Limb (tissue), 2 donors: ENCODE results near the gene OTC.

Experiments
- DNase-seq, 2 donors: peaks; one replicate each; pipeline ENCODE4 v3.0.0-alpha.2; 2016; ENCODE audit errors: extremely low spot score in 2 of 2

Gene OTC

DNA sequence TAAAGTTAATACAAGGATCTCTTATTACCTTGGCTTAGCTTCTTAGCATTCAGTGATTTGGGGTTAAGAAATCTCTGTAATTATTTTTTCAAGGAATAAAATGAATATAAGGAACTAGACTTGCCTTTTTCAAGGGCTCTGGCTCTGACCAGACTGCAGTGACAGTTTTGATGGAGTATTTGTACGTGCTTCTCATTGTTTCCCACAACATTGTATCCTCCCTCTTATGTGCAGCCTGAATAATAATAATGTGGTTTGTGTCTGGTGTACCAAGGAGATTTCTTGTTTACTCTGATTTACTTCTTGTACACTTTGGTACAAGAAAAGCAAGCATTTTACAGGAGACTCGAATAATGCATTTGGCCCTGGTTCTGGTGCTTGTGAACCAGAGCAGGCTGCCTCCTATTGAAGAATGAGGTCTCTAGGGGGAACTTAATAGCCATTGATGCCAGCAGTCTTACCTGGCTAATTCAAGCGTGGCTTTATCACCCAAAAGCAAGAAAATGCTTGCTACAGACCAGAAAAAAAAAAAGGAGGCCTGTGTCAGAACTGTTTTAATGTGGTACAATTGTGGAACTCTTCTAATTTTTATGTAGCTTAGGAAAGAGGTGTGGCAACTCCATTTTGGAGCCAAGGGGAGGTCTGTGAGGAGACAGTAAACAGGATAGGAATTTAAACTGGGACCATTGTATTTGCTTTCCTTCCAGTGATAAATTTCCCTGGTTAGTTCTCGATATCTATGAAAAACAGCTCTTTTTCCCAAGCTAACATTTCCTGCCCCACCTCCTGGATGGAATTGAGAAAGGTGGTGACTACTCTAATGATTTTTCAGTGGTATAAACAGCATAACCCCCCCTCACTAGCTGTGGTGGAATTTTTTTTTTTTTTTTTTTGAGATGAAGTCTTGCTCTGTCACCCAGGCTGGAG lies 5.6 kb downstream of the OTC start:
- DNase-seq = no peak

DNA sequence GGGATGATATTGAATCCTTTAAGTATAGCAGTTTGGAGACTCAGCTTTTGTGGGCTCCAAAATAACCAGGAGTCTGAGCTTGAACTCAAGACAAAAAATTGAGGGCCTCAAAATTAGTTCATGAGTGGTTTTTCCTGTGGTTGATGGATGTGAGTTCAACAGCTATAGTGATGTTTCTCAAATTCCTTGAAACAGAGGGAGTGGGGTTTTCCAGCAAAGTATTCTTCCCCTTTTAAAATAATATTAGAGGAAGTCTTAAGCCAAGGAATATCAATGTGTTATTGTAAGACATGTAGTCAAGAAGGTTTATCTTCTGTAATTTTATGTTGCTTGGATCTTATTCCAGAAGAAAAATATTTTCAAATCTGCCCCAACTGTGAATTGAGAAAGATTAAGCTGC lies 10.6 kb downstream of the OTC start:
- no peak for DNase-seq

DNA sequence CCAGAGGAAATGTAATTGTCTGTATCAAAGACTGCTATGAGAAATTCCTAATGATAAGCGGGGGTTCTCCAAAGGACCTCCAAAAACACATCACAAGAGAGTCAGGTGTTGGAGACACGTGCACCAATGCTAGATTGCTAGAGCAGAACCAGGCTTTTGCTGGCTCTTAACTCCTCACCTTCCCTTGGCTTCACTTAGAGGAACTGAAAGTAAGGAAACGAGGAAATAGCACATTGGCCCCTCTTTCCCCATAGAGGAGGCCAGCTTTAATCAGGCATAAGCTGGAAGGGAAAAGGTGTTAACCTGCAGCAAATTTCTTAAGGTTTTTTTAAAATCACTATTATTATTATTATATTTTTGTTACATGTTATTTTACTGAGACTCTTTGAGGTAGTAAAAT lies 13.6 kb downstream of the OTC start:
- DNase-seq = no peak

DNA sequence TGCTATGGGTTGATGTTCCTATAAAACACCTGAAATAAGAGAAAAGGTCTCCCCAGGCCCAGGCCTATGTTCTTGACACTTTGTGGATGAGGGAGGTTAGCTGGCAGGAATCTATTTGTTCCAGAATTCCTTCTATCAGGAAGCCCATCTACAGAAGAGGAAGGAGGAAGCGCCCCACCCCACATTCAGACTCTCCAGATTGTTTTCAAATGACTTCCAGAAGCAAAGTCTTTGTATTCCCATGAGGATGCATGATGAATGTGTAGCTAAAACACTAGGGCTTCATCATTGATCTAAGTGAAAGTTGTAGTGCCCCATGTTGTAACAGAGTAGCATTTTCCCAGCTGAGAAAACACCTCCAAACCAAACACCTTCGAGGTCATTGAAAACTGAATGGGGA lies 16.4 kb downstream of the OTC start:
- no peak for DNase-seq

DNA sequence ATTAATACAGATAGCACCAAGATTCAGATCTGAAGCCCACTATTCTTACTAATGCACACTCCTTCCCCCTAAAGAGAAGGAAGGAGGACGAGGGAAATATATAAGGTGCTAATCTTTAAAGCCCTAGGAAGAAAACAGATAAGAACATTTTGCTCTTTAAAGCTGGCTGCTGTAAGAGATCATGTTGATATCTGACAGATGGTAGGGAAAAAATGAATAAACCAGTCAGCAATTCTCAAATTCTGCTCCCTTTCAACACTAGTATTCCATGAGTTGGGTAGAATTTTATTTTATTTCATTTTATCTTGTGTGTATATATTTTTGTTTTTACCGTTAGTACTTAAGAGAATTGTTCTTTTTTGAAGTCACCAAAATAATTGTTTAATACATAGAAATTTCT lies 19.2 kb downstream of the OTC start:
- DNase-seq = no peak

DNA sequence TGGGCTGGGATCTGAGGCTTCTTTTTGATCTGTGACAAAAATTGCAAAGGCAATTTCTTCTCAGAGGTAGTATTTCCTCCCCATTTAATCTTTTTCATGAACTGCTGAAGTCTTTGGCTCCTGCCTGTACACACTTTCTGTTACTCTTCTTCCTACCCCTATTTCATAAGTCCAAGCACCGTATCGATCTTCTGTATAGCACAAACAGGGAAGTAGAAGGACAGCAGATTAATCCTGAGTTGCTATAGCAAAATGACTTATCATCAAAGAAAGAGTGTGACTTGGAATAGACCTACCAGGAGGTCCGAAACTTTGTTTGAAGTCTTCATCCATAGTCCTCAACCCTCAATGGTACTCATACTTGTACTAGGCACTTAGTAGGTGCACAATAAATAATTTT lies 22.0 kb downstream of the OTC start:
- DNase-seq = no peak

DNA sequence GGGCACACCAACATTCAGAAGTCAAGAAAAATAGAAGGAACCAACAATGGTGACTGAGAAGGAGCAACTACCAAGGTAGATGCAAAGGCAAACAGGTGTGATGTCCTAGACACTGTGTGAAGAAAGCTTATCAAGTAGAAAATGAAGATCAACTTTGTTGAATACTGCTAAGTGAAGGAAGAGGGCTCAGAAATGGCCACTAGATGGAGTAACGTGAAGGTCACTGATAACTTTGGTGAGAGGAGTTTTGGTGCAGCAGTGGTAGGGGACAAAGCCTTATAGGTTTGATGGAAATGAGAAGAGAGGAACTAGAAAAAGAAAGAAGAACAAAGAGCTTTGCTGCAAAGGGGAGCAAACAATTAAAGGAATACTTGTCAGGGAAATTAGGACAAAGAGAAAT lies 23.5 kb downstream of the OTC start:
- no peak for DNase-seq

DNA sequence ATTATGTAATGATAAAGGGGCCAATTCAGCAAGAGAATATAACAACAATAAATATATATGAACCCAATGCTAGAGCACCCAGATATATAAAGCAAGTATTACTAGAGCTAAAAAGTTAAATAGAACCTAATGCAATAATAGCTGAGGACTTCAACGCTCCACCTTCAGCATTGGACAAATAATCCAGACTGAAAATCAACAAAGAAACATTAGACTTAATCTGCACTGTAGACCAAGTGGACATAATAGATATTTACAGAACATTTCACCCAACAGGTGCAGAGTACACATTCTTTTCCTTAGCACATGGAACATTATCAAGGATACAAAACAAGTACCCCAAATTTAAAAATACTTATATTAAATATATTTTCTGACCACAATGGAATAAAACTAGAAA lies 24.3 kb downstream of the OTC start:
- no peak for DNase-seq

DNA sequence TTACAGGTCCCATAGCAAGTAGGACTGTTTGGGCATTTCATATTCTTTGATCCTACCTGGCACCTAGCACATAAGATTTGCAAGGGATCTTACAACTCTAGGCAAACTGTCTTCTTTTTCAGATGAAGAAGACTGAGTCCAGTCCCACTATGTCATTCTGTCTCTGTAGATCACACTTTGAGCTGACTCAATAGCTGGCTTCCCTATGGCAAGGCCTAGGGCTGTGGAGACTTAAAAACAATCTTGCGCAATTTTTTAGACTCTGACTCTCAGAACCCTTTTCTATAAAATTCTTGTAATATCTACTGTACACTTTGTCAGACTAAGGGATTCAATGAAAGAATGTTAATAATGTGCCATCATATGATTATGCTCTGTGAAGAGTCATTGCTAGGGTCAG lies 26.7 kb downstream of the OTC start:
- no peak for DNase-seq

DNA sequence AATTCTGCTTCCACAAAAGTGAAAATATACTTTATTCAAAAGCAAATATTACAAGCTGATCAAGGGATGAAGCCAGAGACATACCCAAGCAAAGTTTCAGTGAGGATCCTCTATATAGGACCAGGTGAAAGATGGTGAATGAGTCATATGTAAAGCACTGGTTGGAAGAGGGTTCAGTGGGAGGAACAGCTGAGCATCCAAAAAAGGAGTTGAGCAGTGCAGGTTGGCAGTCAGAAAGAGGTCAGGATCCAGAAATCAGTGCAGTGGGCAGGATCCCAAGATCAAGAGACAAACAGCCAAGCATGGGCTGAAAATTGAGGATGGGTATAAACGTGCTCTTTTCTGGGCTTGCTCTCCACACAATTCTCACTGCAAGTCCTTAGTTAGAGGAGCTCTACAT lies 30.3 kb downstream of the OTC start:
- DNase-seq = no peak

DNA sequence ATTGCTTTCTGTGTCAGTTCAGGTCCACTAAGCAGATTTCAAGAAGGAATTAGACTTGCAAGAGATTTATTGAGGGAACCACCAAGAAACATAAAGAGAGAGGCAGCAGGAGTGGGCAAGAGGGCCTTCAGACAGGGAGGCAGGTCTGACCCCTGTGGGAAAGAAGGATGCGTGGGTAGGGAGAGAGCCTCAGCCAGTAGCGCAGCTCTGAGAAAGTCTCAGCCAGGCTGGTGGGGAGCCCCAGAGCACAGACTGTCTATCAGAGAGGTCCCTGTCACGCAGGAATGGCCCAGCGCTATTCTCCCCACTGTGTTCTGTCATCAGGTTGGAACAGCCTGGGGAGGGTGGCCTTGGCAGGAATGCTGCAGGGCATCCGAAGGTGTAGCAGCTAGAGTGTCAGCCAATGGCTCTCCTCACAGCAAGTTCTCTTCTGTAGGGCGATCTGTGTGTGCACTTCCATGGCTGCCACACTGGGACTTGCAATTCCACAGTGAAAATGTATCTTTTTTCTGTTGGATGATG lies 48.0 kb downstream of the OTC start:
- no peak for DNase-seq

DNA sequence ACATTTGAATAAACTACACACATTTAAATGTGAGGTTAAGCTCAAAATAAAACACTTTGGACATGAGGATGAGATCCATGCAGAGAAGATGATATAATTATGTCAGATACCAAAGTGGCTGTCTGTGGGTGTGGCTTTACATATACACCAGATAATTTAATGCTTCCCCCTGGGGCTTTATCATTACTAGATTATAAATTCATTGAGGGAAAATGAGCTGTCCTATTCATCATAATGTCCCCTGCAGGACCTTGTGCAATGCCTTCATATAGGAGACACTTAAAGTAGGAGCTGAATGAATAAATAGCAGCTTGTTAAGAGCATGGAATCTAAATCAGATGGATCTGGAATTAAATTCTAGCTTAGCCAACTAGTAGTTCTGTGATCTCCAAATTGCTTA lies 49.7 kb downstream of the OTC start:
- DNase-seq = no peak

DNA sequence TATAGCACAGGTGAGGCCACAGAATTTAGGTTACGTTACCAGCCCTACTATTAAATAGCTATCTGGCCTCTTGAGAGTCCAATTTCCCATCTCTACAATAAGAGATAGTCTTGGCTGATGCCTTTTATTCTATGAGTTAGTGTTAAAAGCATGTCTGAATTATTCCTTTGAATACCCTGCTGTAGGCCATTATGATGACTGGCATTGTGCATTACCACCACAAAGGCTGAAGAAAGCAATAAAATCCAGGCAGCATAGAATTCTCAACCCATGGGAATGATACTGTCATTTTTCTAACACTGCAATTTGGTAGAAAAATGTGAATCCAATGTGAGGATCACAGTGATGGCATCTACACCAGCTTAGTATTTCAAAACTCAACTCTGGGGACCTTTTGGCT lies 51.4 kb downstream of the OTC start:
- DNase-seq = no peak

DNA sequence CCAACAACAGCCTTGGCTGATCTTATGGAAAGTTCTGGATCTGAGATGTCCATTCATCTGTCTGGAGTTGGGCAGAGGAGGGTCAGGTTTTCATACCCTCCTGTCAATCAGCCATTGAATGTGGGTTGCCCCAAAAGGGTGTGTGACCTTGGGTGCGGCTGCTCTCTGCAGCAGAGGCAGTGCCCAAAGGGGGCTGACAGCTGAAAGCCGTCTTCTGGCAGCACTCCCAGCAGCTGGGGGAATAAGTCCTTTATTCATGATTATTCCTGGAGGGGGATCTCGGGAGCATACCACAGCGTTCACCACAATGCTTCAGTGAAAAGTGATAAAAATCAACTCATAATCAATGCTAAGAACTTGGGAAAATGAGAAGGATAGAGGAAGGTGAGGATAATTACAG lies 54.7 kb downstream of the OTC start:
- peak in 1 of 2 donors; percentile 24 for DNase-seq

DNA sequence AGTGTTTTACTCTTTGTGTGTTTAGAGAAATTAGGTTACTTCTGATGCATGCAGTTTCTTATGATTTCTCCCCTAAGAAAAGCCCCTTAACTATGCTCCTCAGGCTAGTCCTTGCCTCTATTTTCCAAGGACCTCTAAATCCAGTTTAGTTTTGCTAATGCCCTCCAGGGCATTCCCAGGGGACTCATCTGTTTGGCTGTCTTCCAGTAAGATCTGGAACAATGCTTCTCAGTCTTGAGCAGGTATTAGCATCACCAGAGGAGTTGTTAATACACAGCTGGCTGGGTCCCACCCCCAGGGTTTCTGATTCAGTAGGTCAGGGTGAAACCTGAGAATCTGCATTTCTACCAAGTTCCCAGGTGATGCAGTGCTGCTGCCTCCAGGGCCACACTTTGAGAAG lies 56.9 kb downstream of the OTC start:
- DNase-seq = no peak

DNA sequence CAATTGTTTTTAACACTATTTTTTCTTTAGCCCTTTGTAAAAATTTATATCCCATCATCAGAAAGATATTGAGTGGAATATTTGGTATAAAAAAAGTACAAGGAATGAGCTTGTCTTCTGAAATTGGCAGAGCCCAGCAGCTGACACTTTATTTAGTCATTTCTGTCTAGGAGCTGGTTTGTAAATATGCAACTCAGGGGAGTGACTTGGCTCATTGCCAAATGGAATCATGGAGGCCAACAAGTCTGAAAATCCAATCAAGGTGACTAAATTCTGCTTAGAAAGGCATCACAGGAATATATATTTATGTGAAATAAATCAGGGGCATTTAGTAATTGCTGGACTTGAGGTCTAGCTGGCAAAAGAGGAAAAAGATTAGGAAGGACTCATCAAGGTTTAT lies 74.4 kb downstream of the OTC start:
- no peak for DNase-seq

DNA sequence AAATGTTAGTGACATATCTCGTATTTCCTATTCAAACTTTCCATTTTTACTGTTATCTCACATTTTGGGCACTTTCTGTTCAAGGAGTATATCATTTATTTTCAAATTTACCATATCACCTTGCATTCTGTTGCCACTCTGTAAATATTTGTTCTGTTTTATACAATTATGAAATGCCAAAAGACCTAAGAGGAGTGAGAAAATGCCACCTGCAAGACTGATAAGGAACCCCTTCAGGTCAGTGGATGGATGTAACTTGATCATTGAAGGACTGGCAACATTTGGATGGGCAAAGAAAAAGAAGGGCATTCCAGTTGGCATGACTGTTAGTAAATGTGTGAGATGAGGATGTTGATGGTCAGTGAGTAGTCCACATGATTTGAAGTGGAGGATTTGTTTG lies 79.1 kb downstream of the OTC start:
- no peak for DNase-seq

DNA sequence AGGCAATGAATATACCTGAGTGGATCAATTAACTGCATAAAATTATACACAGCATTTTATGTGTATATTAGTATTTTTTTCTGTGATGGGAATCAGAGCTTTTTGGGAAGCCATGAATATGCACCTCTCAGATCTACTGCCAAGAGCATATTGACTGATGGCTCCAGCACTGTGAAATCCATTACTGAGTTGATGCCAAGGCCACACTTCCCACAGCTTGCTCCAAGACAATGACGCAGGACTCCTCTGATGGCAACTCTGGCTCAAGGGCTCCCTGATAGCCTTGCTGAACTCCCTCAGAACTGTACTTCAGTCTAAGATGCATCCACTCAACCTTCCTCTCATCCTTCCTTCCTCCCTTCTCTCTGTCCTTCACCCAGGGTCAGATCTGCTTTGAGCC lies 82.7 kb downstream of the OTC start:
- DNase-seq = no peak

DNA sequence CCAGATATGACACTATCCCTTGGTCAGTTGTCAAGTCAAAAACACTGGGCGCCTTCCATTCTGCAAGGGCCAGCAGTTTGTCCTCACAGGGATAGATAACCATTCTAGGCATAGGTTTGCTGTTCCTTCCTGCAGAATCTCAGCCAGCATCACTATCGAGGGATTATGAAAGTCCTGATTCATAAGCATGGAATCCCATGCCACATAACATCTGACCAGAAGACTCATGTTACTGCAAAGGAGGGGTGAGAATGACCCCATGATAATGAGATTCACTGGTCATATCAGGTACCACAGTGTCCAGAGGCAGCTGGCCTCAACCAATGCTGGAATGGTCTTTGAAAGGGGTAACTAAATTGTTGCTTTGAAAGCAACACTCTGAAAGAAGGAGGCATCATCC lies 84.7 kb downstream of the OTC start:
- no peak for DNase-seq

DNA sequence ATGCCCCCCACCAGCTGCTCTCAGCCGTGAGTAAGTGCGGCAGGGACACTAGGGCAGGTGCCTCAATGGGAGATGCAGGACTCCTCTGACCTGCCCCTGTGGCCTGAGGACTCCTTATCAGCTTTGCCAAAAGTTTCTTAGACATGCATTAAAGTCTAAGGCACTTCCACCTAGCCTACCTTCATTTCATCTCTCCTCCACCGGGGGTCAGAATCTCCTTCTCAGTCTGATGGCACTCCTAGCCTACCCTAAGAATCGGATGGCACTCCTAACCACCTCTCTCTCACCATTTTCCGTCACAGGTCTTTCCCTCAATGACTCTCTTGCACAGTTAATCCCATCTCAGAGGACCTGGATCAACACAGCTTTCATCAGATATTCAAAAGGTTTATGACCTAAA lies 85.9 kb downstream of the OTC start:
- DNase-seq = no peak

DNA sequence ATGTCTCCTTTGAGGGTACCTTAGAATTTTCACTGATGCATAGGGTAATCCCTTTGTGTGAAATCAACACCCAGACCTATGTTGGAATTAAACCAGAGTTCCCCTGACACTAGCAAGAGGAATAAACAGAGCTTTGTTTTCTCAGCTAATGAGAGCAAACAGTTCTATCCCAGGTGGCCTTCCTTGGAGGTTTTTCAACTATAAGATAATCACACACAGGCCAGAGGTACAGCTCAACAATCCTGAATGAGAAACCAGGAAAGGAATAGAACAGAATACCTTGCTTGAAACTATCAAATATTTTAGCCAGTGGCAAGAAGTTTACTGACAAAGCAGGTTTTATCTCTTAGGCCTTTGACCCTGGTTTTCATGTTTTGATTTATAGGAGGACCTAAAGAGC lies 100.2 kb downstream of the OTC start:
- DNase-seq = no peak

DNA sequence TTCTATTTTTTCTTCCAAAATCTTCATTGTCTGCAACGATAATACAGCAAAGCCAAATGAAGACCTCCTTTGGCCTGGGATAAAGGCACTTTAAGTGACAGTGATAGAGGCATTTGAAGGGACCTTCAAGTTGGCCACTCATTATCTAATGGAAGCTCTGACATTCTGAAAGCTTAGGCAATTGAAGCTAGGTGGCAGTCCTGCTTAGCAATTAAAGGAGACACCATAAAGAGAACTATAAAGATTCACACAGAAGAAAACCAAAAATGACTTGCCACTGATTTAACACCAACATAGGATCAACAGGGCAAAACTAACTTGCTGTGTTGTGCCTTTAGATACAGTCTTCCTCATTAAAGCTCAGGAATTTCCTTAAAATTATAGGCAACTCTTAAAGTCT lies 105.7 kb downstream of the OTC start:
- DNase-seq = no peak

DNA sequence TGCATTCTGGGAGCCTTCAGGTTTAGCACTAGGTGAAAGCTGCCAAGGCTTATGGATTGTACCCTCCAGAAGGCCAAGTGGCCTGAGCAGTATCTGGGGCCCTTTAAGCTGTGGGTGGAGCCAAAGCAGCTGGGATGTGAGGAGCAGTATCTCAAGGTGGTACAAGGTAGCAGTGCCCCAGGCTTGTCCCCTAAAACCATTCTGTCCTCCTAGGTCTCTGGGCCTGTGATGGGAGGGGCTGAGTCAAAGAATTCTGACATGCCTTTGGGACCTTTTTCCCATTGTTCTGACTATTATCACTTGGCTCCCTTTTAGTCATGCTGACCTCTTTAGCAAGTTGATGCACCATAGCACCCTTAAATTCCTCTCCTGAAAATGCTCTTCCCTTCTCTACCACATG lies 109.9 kb downstream of the OTC start:
- DNase-seq = no peak

DNA sequence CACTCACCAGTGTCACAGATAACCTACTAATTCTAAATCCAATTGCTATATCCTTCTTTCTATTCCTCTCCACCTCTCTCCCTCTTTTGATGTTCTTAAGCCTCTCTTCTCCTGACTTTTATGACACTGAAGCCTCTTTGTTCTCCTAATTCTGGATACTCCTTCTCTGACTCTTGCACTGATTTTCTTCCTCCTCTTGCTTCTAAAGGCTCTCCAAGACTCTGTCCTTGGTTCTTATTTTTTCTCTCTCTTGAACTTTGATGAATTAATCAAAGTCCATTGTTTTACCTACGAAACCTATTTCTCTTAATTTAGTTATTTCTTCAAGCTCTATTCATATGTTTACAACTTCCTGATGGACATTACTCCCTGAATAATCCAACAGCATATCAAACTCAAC lies 113.3 kb downstream of the OTC start:
- DNase-seq = no peak
